Measurements from ENCODE around the gene FRRS1L. TPM values are rescaled to one million over a fixed set of nuclear protein-coding genes. Genes with fewer than 3 reads are reported as not detected.

The FRRS1L gene
- total RNA-seq, 1 experiment from 2014 or later, result not detected

DNA sequence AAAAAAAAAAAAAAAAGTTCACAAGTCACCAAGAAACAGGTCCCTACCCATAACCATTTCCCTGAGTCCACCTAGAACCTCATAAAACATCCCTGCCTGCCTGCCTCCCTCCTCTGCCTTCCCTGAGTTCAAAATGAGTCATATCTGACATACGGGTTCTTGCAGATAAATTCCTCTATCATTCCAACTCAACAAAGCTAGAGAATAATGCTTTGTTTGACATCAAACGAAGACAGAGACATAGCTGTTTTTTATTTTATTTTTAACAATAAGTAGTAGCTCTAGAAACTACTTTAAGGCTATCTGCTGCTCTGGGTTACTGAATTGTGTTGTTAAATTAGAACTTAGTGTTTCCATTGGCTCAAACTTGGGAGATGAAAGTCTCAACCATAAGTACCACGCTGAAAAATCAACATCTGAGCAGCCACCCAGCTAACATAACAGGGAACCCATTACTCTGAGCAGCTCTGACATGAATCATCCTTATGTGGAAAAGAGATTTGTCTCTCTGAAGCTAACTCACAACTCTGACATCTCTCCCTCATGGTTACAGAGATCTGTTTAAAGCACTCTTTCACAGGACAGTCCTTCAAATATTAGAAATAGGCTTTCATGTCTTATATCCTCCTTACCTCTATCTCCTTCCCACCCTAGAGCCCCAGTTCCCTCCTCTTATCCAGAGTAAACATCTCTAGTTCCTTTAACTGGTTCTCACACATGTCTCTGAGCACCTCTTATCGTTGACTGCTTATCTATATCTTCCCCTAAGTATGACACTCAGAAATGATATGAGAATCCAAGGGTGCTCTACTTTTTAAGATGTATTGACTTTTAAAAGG, 59.4 kb downstream of the FRRS1L start:
- peak; percentile 85 for DNase-seq (ENCODE audit: low read depth)

DNA sequence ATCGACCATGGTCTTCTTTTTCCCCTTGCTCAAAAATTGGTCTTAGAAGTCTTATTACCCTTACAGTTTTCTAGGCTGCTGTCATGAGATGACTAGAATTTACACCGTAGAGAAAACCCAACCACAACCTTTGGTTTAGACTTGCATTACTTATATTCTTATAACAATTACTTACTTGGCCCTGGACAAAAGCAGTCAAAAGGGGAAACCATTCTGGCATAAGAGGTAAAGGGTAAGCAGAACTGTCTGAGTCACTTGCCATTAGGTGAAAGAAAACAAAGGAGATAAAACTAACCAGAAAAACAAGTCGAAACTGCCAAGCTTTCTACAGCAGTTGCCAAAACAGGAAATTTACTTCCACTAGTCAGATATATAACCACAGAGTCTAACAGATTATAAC, 65.2 kb downstream of the FRRS1L start:
- peak; percentile 85 for DNase-seq (ENCODE audit: low read depth)

DNA sequence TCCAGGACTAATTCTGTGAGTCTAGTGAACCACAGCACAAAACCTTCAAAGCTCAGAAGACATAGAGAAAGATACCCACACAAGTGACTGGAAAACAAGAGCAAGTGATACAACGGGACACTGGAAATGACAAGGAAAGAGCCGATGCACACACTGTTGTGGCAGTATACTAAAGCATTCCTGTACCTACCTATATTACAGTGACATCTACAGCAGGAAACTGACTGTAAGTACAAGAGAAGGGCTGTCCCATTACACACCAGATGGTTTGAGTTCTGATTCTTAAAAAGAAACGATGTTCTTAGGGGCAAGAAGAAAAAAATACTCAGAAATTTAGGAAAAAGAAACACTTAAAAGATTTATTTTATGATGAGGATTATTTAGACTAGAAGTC, 65.8 kb downstream of the FRRS1L start:
- DNase-seq (ENCODE audit: low read depth), result no peak

DNA sequence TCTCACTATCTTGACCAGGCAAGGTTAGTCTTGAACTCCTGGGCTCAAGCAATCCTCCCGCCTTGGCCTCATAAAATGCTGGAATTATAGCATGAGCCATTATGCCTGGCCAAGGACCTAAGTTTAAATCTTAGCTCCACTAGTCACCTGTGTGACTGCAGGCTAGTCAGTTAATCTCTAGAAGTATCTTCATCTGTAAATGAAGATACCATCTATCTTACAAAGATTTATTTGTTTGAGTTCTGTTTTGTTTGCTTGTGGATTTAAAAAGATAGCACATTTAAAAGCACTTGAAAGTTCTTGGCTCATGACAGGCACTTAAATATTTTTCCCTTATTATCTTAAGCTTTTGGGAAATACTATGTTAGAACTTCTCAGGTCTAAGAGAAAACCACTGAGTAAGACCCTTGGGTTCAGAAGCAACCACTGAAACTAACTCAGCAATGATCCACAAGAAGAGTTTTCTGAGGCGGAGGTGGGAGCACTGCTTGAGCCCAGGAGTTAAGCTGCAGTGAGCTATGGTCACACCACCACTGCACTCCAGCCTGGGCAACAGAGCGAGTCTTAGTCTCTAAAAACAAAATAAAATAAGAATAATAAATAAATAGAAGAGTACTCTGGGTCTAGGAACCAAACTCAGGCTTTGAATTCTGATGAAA, 66.4 kb downstream of the FRRS1L start:
- DNase-seq (ENCODE audit: low read depth), result no peak

DNA sequence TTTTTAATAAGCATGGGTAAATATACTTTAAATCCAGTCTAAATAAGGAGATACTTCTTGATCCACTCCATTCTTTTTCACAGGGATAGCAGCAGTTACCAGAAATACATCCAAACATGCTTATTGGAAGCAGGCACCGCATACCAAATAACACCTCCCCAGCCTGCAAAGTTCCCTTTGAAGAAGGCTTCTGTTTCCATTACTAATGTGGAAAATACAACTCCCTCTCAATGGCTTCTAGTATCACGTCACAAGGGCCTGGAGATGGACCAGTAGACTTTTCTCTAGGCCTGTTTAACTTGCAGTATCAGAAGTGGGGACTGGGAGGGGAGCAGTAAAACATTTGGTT, 68.1 kb downstream of the FRRS1L start:
- no peak for DNase-seq (ENCODE audit: low read depth)

DNA sequence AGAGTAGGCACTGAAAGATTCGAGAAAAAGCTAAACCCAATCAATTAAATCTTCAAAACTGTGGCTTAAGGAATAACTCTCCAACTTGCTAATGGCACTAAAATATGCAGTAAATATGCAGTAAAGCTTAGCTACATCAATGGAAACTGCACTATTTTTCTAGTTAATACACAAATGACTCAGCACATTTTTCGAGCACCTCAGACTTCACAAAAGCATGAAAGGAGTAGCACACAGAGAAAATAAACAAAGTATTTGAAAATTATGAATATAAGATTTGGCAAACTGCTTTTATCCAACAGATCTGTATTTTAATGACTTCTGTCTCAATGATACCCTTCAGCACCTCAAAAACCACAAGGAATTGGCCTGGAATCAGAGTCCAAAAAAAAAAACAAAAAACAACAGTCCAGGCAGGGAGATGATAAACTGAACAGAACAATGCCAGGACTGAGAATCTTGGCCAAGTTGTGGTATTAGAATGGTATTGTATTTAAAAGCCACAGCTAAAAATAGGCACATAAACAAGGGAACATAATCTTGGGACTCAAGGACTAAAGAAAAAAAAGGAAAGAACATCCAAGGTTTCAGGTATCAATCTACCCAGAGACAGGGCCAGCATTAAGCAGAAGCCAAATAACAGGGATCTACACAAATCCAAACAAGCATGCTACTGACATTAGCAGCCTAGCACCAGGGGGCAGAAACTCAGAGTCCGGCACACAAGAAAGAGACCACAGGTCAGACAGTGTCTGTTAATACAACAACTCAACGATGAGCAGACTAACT, 68.7 kb downstream of the FRRS1L start:
- peak; percentile 65 for DNase-seq (ENCODE audit: low read depth)

DNA sequence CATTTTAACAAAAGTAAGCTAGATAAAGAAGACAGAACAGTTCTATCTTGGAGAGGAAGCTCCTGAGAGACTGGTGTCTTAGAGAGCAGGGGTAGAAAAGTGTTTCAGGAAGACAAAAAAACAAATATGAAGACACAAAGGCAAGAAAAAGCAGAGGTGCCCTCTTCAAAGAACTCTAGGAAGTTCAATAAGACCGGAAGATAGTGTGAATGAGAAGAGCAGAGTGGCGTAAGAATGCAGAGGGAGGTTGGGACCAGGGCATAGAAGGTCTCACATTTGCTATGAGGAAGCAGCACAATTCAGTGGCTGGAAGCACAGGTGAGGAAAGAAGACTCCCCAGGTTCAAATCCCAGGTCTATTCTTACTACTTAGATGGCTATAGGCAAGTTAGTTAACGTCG, 69.9 kb downstream of the FRRS1L start:
- no peak for DNase-seq (ENCODE audit: low read depth)

DNA sequence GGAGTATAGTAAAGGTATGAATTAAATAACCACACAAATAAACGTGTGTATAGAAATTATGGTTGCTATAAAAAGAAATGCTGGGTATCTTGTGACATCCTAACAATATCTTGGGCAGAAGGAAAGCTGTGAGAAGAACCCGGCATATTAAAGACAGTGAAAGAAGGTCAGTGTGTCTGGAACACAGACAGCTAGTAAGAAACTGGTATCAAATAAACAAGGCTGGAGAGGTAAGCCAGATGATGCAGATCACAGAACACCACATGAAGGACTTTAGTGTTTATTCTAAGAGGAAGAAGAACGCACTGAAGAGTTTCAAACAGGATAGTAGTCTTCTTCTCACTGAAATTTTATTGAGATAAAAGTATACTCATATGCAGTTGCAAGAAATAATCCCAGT, 71.7 kb downstream of the FRRS1L start:
- no peak for DNase-seq (ENCODE audit: low read depth)

DNA sequence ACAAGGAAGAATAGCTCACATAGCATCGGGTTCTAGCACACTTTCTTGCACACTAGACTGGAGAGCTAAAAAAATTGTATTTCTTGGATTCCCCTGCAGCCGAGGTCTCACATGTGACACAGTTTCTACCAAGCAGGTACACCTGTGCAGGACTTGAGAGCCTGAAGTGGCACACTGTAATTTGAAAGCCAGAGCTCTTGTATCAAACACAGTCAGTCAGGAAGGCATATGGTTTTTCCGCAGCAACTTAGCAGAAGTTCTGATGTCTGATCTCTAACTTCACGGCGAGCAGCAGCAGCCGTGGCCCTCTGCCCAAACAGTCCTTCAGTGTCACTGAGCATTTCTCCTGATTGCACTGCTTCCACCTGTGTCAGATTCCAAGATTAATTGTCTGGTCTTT, 72.8 kb downstream of the FRRS1L start:
- no peak for DNase-seq (ENCODE audit: low read depth)

DNA sequence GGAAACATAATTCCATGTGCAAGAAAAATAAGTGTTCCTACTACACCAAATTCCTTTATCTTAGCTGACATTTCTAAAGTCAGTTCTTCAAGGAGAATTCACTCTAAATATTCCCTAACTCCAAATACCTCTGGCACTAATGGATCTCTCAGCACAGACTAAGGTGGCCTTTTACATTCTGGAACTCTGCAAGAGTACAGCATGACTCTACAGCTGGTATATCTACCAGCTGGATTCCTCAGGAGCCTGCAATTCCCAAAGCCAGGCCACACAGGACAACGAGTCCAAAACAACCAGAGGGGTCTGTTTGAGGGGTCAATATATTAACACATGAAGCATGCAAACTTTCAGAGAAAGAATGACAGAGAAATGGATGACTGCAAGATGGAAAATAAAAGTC, 74.5 kb downstream of the FRRS1L start:
- DNase-seq (ENCODE audit: low read depth), result no peak

DNA sequence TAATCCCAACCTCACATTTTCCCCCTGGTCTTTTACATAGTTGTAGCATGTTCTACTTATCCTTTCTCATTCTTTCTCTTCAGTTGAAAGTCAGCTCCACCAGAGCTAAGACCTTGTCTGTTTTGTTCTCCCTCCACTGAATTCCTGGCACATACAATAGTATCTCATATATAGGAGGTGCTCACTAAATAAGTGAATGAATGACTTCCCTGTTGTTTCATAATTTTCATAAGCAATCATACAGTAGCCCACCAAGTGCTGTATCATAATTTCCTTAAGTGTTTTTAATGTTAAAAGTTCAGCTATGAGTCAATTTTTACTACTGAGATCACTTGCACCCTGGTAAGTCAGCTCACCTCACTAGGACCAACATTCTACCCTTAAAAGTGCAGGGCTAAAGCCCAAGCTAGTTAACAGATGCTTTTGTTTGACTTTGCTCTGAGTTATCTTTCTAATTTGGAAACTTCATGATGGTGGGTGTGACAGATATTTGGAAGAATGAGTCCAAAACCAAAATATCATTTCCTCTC, 74.9 kb downstream of the FRRS1L start:
- DNase-seq (ENCODE audit: low read depth), result no peak

DNA sequence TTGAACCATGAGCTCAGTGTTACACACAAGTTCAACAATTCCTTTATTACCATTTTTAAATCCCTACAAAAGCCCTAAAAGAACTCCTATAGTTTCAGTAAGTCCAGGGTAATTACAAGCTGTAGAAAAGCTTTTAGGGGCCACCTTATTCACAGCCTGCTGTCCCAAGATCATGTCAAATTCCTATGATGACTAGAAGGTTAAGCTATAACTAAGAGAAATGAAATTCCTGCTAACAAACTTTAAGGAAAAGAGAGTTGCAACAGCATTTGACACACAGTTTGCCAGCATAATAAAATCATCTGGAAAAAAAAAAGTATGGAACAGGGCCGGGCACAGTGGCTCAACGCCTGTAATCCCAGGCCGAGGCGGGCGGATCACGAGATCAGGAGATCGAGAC, 78.8 kb downstream of the FRRS1L start:
- DNase-seq (ENCODE audit: low read depth), result no peak

DNA sequence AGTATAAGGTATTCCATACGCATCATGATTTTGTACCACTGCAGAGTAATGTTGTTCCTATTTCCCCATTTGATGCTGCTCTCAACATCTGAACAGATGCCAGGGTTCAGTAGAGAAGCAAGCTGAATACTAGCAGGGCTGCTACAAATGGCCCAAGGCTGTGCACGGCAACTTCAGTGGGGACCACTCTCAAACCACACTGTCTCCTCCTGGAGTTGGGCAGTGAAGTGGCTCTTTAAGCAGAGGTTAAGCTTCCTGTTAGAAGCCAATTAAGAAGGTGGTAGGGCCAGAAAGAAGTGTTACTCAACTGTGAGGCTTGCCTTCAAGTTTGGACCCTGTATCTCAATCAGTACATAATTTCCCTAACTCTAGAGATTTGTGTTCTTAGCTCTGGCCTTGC, 79.3 kb downstream of the FRRS1L start:
- DNase-seq (ENCODE audit: low read depth), result no peak

DNA sequence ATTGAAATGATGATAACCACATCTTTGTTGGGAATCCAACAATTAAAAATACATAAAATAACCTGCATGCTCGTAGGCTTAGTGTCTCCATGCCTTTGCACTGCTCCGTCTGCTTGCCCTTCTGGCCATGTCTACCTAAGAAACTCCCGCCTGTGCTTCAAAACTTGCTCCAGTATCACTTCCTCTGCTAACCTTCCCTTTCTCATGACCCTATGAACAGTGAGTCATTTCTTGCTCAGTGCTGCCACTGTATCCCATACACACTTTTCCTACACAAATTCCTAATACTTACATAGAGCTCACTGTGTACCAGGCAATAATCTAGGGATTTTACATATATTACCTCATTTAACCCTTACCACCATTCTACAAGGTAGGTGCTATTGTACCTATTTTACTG, 80.8 kb downstream of the FRRS1L start:
- DNase-seq (ENCODE audit: low read depth), result peak; percentile 22

DNA sequence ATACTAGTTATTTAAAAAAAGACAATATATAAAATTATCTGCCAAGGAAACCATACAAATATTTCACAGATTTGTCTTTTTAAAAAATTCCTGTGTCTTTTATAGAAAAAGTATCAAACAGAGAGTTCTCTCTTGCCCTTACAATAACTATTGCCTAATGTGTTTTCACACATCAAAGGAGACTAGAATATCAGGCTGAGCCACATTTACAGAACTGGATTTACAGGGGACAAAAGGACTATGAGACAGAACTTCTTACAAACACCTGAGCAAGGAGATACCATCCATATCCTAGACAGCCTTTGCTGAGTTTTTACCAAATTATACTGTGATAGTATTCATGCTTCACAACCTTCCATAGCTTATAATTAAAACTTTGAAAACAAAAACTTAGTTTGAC, 81.5 kb downstream of the FRRS1L start:
- no peak for DNase-seq (ENCODE audit: low read depth)

DNA sequence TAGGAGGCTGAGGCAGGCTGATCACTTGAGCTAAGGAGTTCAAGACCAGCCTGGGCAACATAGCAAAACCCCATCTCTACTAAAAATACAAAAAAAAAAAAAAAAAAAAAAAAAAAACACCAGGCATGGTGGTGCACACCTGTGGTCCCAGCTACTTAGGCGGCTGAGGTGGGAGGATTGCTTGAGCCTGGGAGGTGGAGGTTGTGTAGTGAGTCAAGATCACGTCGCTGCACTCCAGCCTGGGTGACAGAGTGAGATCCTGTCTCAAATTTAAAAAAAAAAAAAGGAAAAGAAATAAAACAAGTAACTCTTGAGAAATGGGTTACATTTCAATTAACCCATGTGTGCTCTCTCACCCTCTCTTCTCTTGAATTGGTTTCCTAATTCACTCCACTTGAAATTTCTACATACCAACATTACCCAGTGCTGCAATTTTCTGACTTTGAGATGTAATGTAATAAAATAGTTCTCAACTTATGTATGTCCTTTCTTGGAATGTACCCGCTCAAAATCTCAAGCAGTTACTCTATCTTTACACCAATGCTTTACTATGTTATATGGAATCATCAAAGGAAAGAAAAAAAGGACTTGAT, 83.1 kb downstream of the FRRS1L start:
- no peak for DNase-seq (ENCODE audit: low read depth)

DNA sequence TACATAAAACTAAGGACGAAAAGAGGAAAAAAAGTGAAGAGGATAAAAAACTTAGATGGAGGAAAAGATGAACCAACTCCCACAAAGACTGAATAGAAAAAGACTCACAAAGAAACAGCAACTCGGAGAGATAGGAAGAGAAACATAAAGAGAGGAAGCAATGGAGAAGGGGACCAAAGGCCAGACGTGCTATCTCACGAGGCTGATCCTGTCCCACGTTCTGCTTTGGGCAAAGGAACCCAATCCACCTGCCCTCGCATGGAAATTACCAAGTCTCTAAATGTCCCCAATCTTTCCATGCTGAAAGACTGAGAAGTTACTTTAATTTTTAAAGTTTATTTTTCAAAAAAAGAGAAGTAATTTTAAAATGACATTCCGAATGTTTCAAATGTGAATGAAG, 83.9 kb downstream of the FRRS1L start:
- DNase-seq (ENCODE audit: low read depth), result no peak

DNA sequence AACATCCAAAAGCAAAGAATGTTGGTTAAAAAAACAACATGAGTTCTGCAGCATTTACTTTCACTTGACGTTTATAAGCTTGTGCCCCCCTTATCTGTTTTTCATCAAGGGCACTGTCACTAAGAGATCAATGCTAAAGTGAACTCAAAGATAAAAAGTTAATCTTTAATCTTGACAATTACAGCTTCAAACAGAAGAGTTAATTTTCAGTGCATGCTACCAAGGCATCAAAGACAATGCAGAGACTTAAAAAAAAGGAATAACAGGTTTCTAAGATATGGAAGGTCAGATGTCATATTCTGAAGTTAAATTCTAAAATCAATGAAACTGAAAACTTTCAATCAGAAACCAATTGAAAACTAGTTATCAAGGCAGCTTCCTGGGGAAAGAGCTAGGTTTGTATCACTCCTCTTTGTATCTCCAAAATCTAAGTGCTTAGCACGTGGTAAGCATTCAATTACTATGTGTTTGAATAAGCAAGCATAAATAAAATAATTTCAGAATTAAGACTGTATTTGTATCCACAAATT, 84.9 kb downstream of the FRRS1L start:
- DNase-seq (ENCODE audit: low read depth), result no peak
